ENCODE data around the gene ARL10.

- TF ChIP-seq CTCF (IDR thresholded peaks at IDR 0.05 in 2 of 3, conservative IDR thresholded peaks at IDR 0.05 in 1 of 3; ENCODE audit: borderline replicate concordance in 1 of 3, insufficient read depth in 1 of 3, low read depth in 2 of 3, low read length in 2 of 3) (no peak), POLR2A (IDR thresholded peaks at IDR 0.05; ENCODE audit: borderline replicate concordance, extremely low read depth, insufficient read depth, insufficient read length) (no peak), FOSL1 (IDR thresholded peaks at IDR 0.05; ENCODE audit: low read depth) (no peak), RAD21 (IDR thresholded peaks at IDR 0.05; ENCODE audit: low read depth) (no peak), POLR2AphosphoS5 (IDR thresholded peaks at IDR 0.05; ENCODE audit: low read depth, low read length) (no peak), CBX3 (IDR thresholded peaks at IDR 0.05; ENCODE audit: low read depth) (no peak)
Measured at GRCh38 chr5:176407456-176408251, 42.4 kb downstream of the ARL10 start.
